Thyroid gland (tissue), 4 donors: Measurements from ENCODE around the gene NPFF. TPM values are rescaled to one million over a fixed set of nuclear protein-coding genes. Genes with fewer than 3 reads are reported as not detected.

Experiments
- DNase-seq, 2 donors: peaks; one replicate each; pipeline ENCODE4 v3.0.0-alpha.2; 2019
- H3K27ac ChIP-seq, 3 donors: fragments of 200-600 bp; sonication (generic); 1 replicate in 2 of 3; 2 replicates in 1 of 3; pipeline ENCODE4 v1.5.1; 2016 to 2019; ENCODE audit warnings: mild to moderate bottlenecking in 1 of 3, moderate library complexity in 1 of 3
- H3K27me3 ChIP-seq: fragments of 200-600 bp; sonication (generic); one replicate; pipeline ENCODE4 v1.5.1; 2019
- H3K36me3 ChIP-seq, 2 donors: fragments of 200-600 bp; sonication (generic); one replicate each; pipeline ENCODE4 v1.5.1; 2016 to 2019
- H3K4me1 ChIP-seq, 2 donors: fragments of 200-600 bp; sonication (generic); one replicate each; pipeline ENCODE4 v1.5.1; 2017 to 2019
- H3K4me3 ChIP-seq, 3 donors: fragments of 200-600 bp; sonication (generic); replicated peaks in 1 of 3; 1 replicate in 2 of 3; 2 replicates in 1 of 3; pipeline ENCODE4 v1.5.1; 2016; ENCODE audit warnings: mild to moderate bottlenecking in 1 of 3
- H3K9me3 ChIP-seq: fragments of 200-600 bp; sonication (generic); one replicate; pipeline ENCODE4 v1.5.1; 2017
- CTCF ChIP-seq, 6 experiments: fragments of 200-600 bp in 3 of 6; fragments of 450-650 bp in 3 of 6; sonication (generic) in 3 of 6; IDR thresholded peaks; one replicate each; pipeline ENCODE4 v1.5.1; 2016 to 2019; ENCODE audit warnings: antibody characterized with exemption in 6 of 6, mild to moderate bottlenecking in 2 of 6, inconsistent platforms in 1 of 6, moderate library complexity in 1 of 6
- POLR2A ChIP-seq, 2 donors: fragments of 450-650 bp; IDR thresholded peaks; one replicate each; pipeline ENCODE4 v1.6.1; 2017; ENCODE audit warnings: antibody characterized with exemption in 2 of 2, mild to moderate bottlenecking in 2 of 2, moderate library complexity in 1 of 2
- WGBS, 2 donors: methylation state at CpG; one replicate each; pipeline ENCODE4 v1.1.5; 2017; 5-methylcytosine and 5-hydroxymethylcytosine counted together
- intact Hi-C: fragments of 100-400 bp; cut with DNase I; formaldehyde crosslinking; loops from one replicate; pipeline ENCODE4 v1.15.1; 2023
- total RNA-seq, 4 donors: library from RNA; depleted of rRNA; stranded (reverse); fragments of >200 nt; gene quantifications; one replicate each; pipeline ENCODE4 v1.2.3, GENCODE V29; 2016

Gene NPFF
- total RNA-seq, 4 donors from 2014 or later: not detected

GRCh38 chr12:53478865-53479264, 28.4 kb downstream of the NPFF start:
- intact Hi-C loops: no loop called here
- TF ChIP-seq POLR2A (IDR thresholded peaks at IDR 0.05): no peak
- TF ChIP-seq CTCF (IDR thresholded peaks at IDR 0.05): no peak
- H3K27ac ChIP-seq: no peak overlapping the region
- peaks cover 0 to 2% of the 10 kb centered on the region in 2 donors for H3K4me1 ChIP-seq
- no peak overlapping the region for H3K4me3 ChIP-seq
- 47 to 54% methylated on average over 1 of the region's 1 CpG for WGBS, 2 donors
- H3K27me3 ChIP-seq: no peaks in the 10 kb centered on the region
- no peaks in the 10 kb centered on the region for H3K9me3 ChIP-seq
- DNase-seq: no peak
- peaks cover 79 to 94% of the 10 kb centered on the region in 2 donors for H3K36me3 ChIP-seq

- Histone ChIP-seq H3K4me3 (no peak overlapping the region), H3K27me3 (no peaks in the 10 kb centered on the region), H3K36me3 (peaks cover 77 to 96% of the 10 kb centered on the region in 2 donors), H3K9me3 (no peaks in the 10 kb centered on the region), H3K27ac (no peak overlapping the region), H3K4me1 (no peaks in the 10 kb centered on the region)
- WGBS, 2 donors: 73 to 83% methylated on average over 2 of the region's 2 CpGs
- TF ChIP-seq CTCF (IDR thresholded peaks at IDR 0.05): peak in 1 of 6 experiments; percentile 10
- no peak for TF ChIP-seq POLR2A (IDR thresholded peaks at IDR 0.05)
- no peak for DNase-seq
- intact Hi-C loops: no loop called here
Measured at GRCh38 chr12:53476769-53477209, 30.5 kb downstream of the NPFF start.

- no peak for DNase-seq
- 81 to 87% methylated on average over 13 of the region's 13 CpGs for WGBS, 2 donors
Measured at GRCh38 chr12:53474819-53475218, 32.5 kb downstream of the NPFF start.

GRCh38 chr12:53474077-53474476, 33.2 kb downstream of the NPFF start:
- Histone ChIP-seq H3K4me3 (no peak overlapping the region), H3K27ac (no peak overlapping the region), H3K9me3 (no peaks in the 10 kb centered on the region), H3K4me1 (no peaks in the 10 kb centered on the region), H3K27me3 (no peaks in the 10 kb centered on the region), H3K36me3 (peaks cover 77 to 96% of the 10 kb centered on the region in 2 donors)
- no peak for DNase-seq
- intact Hi-C loops: no loop called here
- whole genome bisulfite sequencing, 2 donors: 83 to 86% methylated on average over 2 of the region's 2 CpGs
- no peak for TF ChIP-seq POLR2A (IDR thresholded peaks at IDR 0.05)
- no peak for TF ChIP-seq CTCF (IDR thresholded peaks at IDR 0.05)

More at GRCh38 chr12:53474819-53475218, 32.5 kb downstream of the NPFF start:
- H3K4me3 ChIP-seq: no peak overlapping the region
- no peak for TF ChIP-seq POLR2A (IDR thresholded peaks at IDR 0.05)
- no peak for TF ChIP-seq CTCF (IDR thresholded peaks at IDR 0.05)
- no peaks in the 10 kb centered on the region for H3K27me3 ChIP-seq
- H3K4me1 ChIP-seq: no peaks in the 10 kb centered on the region
- H3K27ac ChIP-seq: no peak overlapping the region
- H3K9me3 ChIP-seq: no peaks in the 10 kb centered on the region
- peaks cover 77 to 96% of the 10 kb centered on the region in 2 donors for H3K36me3 ChIP-seq
- intact Hi-C loops: no loop called here

GRCh38 chr12:53472056-53472582, 35.2 kb downstream of the NPFF start:
- no peak for DNase-seq
- TF ChIP-seq POLR2A (IDR thresholded peaks at IDR 0.05) (no peak), CTCF (IDR thresholded peaks at IDR 0.05) (no peak)
- H3K4me1 ChIP-seq: no peaks in the 10 kb centered on the region
- intact Hi-C loops: no loop called here
- 93 to 94% methylated on average over 1 of the region's 1 CpG for WGBS, 2 donors
- H3K4me3 ChIP-seq: no peak overlapping the region
- peaks cover 88 to 96% of the 10 kb centered on the region in 2 donors for H3K36me3 ChIP-seq
- H3K27me3 ChIP-seq: no peaks in the 10 kb centered on the region
- no peak overlapping the region for H3K27ac ChIP-seq
- no peaks in the 10 kb centered on the region for H3K9me3 ChIP-seq
